Gastrocnemius medialis (tissue), 4 donors: ENCODE measurements around the gene ACTL7B. TPM values are rescaled to one million over a fixed set of nuclear protein-coding genes. Genes with fewer than 3 reads are reported as not detected.

ENCODE experiments used
- ATAC-seq, 2 donors: fragments of 150-250 bp; one replicate each; pipeline ENCODE4 v1.9.1; 2016
- DNase-seq, 2 donors: peaks; one replicate each; pipeline ENCODE4 v3.0.0-alpha.2; 2019
- H3K27ac ChIP-seq, 4 donors: fragments of 200-600 bp; sonication (generic); 1 replicate in 1 of 4; 2 replicates in 3 of 4; pipeline ENCODE4 v1.5.1; 2016 to 2018; ENCODE audit warnings: mild to moderate bottlenecking in 2 of 4, moderate library complexity in 1 of 4
- H3K27me3 ChIP-seq, 3 donors: fragments of 200-600 bp; sonication (generic) in 2 of 3; 1 replicate in 1 of 3; 2 replicates in 2 of 3; pipeline versions ENCODE4 v1.5.1 to v1.6.0; 2016 to 2019; ENCODE audit warnings: mild to moderate bottlenecking in 1 of 3, moderate library complexity in 1 of 3
- H3K36me3 ChIP-seq, 2 donors: fragments of 200-600 bp; sonication (generic) in 1 of 2; one replicate each; pipeline ENCODE4 v1.5.1; 2017 to 2018
- H3K4me1 ChIP-seq, 2 donors: fragments of 200-600 bp; sonication (generic) in 1 of 2; one replicate each; pipeline ENCODE4 v1.5.1; 2016 to 2017; ENCODE audit warnings: mild to moderate bottlenecking in 2 of 2
- H3K4me3 ChIP-seq, 4 donors: fragments of 200-600 bp; sonication (generic) in 3 of 4; 1 replicate in 1 of 4; 2 replicates in 3 of 4; pipeline ENCODE4 v1.5.1; 2016 to 2019; ENCODE audit warnings: mild to moderate bottlenecking in 2 of 4
- H3K9me3 ChIP-seq, 3 donors: fragments of 200-600 bp; sonication (generic) in 2 of 3; 1 replicate in 1 of 3; 2 replicates in 2 of 3; pipeline ENCODE4 v1.5.1; 2016 to 2019
- POLR2A ChIP-seq, 2 donors: fragments of 450-650 bp; IDR thresholded peaks; one replicate each; pipeline ENCODE4 v1.6.1; 2017; ENCODE audit warnings: antibody characterized with exemption in 2 of 2, mild to moderate bottlenecking in 2 of 2, moderate library complexity in 2 of 2
- in situ Hi-C, 4 donors: fragments of 200-750 bp; cut with MboI; loops; one replicate each; pipeline versions ENCODE4 v1.15.0 to v1.8.0; 2017; ENCODE audit warnings: low sequenced_read_pairs in 4 of 4
- intact Hi-C: fragments of 100-400 bp; cut with DNase I; formaldehyde crosslinking; loops from one replicate; pipeline ENCODE4 v1.15.1; 2023; ENCODE audit warnings: low total_unique reads
- total RNA-seq, 4 donors: library from RNA; depleted of rRNA; stranded (reverse); fragments of >200 nt; gene quantifications; one replicate each; pipeline versions ENCODE4 v1.1.0 to v1.2.3, GENCODE V29; 2016
- TF ChIP-seq, protein P1 (sequence below), 5 experiments: fragments of 450-650 bp in 3 of 5; fragments of 200-600 bp in 2 of 5; sonication (generic) in 2 of 5; IDR thresholded peaks in 4 of 5; conservative IDR thresholded peaks in 1 of 5; 1 replicate in 4 of 5; 2 replicates in 1 of 5; pipeline ENCODE4 v1.5.1; 2016 to 2019; ENCODE audit warnings: antibody characterized with exemption in 5 of 5, mild to moderate bottlenecking in 3 of 5, moderate library complexity in 3 of 5

Gene ACTL7B
- total RNA-seq, 4 donors from 2014 or later: not detected

DNA sequence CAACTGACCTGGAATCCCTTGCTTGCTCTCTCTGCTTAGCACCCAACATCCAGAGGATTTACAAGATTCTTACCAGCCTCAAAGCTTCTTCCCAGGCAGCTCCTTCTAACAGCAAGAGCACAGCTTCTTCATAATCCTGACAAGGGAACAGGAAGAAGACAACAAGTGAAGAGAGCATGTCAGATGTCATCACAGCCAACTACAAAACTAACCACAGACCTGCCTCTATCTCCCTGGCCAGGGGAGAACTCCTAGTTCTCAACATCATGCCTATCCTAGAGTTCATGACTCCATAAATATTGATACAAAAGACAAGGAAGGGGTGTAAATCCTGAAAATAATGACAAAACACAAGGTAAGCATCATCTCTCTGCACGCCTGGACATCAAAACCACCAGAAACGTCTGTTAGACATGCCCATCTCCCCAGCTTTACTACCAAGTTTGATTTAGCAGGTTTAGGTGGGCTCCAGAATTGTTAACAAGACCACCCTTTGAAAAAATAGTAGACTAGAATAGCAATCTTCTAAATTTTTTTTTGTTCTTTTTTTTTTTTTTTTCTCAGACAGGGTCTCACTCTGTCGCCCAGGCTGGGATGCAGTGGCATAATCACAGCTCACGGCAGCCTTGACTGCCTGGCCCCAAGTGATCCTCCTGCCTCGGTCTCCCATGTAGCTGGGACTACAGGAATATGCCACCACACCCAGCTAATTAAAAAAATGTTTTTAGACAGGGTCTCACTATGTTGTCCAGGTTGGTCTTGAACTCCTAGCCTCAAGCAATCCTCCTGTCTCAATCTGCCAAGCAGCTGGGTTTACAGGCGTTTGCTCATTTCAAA is 26.5 kb upstream of the ACTL7B start:
- no peak overlapping the region for H3K4me3 ChIP-seq
- ATAC-seq (no peak), DNase-seq (no peak)
- peaks cover 2 to 51% of the 10 kb centered on the region in 2 donors for H3K36me3 ChIP-seq
- H3K27me3 ChIP-seq: no peaks in the 10 kb centered on the region
- no peak for TF ChIP-seq POLR2A (IDR thresholded peaks at IDR 0.05)
- TF ChIP-seq, protein P1, sequence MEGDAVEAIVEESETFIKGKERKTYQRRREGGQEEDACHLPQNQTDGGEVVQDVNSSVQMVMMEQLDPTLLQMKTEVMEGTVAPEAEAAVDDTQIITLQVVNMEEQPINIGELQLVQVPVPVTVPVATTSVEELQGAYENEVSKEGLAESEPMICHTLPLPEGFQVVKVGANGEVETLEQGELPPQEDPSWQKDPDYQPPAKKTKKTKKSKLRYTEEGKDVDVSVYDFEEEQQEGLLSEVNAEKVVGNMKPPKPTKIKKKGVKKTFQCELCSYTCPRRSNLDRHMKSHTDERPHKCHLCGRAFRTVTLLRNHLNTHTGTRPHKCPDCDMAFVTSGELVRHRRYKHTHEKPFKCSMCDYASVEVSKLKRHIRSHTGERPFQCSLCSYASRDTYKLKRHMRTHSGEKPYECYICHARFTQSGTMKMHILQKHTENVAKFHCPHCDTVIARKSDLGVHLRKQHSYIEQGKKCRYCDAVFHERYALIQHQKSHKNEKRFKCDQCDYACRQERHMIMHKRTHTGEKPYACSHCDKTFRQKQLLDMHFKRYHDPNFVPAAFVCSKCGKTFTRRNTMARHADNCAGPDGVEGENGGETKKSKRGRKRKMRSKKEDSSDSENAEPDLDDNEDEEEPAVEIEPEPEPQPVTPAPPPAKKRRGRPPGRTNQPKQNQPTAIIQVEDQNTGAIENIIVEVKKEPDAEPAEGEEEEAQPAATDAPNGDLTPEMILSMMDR (IDR thresholded peaks at IDR 0.05 in 4 of 5, conservative IDR thresholded peaks at IDR 0.05 in 1 of 5): no peak
- no peaks in the 10 kb centered on the region for H3K4me1 ChIP-seq
- no peak overlapping the region for H3K27ac ChIP-seq
- in situ Hi-C loops: no loop called here
- H3K9me3 ChIP-seq: no peaks in the 10 kb centered on the region
- intact Hi-C loops: no loop called here

DNA sequence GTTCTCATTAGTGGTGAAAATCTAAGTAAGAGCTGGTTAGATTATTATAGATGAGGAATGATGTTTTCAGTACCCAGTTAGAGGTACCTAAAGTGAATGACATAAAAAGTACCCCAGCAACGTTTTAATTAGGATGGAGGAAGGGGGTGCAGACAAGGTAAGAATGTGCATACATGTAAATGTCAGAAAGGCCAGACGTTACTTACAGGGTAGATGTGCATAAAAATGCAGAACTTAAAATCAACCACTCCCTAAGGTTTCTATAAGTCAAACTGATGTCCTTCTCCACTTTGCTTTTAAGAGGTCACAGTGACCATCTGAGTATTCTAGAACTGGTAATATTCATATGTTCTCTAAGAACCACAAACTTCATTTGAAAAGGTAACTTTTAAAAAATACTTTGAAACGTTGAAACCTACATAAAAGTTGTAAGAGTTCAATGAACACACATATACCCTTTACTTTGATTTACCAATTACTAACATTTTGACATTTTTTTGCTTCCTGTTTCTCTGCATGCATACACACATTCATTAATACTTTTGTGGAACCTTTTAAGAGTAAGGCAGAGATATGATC is 25.0 kb upstream of the ACTL7B start:
- Histone ChIP-seq H3K27ac (no peak overlapping the region), H3K27me3 (no peaks in the 10 kb centered on the region), H3K36me3 (peaks cover 2 to 65% of the 10 kb centered on the region in 2 donors), H3K9me3 (no peaks in the 10 kb centered on the region), H3K4me1 (no peaks in the 10 kb centered on the region), H3K4me3 (no peak overlapping the region)
- DNase-seq (no peak), ATAC-seq (no peak)
- in situ Hi-C loops (no loop called here), intact Hi-C loops (no loop called here)
- TF ChIP-seq, protein P1 (IDR thresholded peaks at IDR 0.05 in 4 of 5, conservative IDR thresholded peaks at IDR 0.05 in 1 of 5): no peak
- TF ChIP-seq POLR2A (IDR thresholded peaks at IDR 0.05): no peak

- H3K36me3 ChIP-seq: peaks cover 2 to 97% of the 10 kb centered on the region in 2 donors
Observed at GRCh38 chr9:108877524-108877923, 21.7 kb upstream of the ACTL7B start.

GRCh38 chr9:108876425-108876824 is 20.6 kb upstream of the ACTL7B start:
- Histone ChIP-seq H3K27ac (no peak overlapping the region), H3K36me3 (peaks cover 2 to 97% of the 10 kb centered on the region in 2 donors), H3K4me1 (no peaks in the 10 kb centered on the region), H3K27me3 (no peaks in the 10 kb centered on the region), H3K4me3 (no peak overlapping the region), H3K9me3 (no peaks in the 10 kb centered on the region)
- in situ Hi-C loops: no loop called here
- ATAC-seq: no peak
- no peak for DNase-seq
- TF ChIP-seq, protein P1 (IDR thresholded peaks at IDR 0.05 in 4 of 5, conservative IDR thresholded peaks at IDR 0.05 in 1 of 5): no peak
- no peak for TF ChIP-seq POLR2A (IDR thresholded peaks at IDR 0.05)
- intact Hi-C loops: no loop called here

More at GRCh38 chr9:108877524-108877923, 21.7 kb upstream of the ACTL7B start:
- ATAC-seq: no peak
- Histone ChIP-seq H3K27me3 (no peaks in the 10 kb centered on the region), H3K9me3 (no peaks in the 10 kb centered on the region), H3K4me3 (no peak overlapping the region), H3K27ac (no peak overlapping the region), H3K4me1 (no peaks in the 10 kb centered on the region)
- in situ Hi-C loops: no loop called here
- intact Hi-C loops: no loop called here
- DNase-seq: no peak
- TF ChIP-seq, protein P1 (IDR thresholded peaks at IDR 0.05 in 4 of 5, conservative IDR thresholded peaks at IDR 0.05 in 1 of 5): no peak
- no peak for TF ChIP-seq POLR2A (IDR thresholded peaks at IDR 0.05)
